ENCODE results near the gene DOCK10.

The DOCK10 gene

GRCh38 chr2:224776795-224777558 lies 265.3 kb downstream of the DOCK10 start:
- DNase-seq (ENCODE audit: low read depth), result no peak

DNA sequence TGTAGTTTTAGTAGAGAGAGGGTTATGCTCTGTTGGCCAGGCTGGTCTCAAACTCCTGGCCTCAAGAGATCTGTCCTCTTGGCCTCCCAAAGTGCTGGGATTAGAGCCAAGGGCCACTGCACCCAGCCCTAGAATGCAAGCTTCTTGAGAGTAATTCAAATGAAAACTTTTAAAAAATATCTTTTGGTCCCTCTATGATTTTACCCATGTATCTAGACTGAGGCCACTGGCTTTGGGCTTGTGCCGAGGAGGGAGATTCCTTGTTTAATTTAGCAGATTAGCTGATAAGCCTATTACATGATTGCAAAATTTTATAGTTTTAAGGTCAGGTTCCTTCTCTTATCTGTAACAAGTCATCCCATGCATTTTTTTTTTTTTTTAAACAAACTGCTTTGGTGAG lies 266.6 kb downstream of the DOCK10 start:
- DNase-seq (ENCODE audit: low read depth), result no peak

DNA sequence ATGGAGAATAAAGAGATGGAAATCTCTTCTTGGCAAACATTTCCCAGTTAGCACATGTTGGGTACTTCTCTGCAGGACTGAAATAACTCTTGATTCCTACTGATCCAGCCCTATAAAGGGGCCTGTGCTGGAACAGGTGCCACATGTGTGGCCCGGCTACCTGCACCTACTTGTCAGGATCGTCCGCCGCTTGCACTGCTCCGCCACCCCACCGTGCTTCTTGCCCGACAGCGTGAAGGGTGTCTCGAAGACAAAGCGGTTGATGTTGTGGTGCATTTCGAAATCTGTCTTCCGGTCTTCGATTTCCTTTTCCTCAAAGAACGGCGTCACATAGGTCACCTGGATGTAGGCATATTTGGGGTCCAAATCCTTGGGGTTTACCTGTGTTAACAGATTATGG lies 267.5 kb downstream of the DOCK10 start:
- no peak for DNase-seq (ENCODE audit: low read depth)

DNA sequence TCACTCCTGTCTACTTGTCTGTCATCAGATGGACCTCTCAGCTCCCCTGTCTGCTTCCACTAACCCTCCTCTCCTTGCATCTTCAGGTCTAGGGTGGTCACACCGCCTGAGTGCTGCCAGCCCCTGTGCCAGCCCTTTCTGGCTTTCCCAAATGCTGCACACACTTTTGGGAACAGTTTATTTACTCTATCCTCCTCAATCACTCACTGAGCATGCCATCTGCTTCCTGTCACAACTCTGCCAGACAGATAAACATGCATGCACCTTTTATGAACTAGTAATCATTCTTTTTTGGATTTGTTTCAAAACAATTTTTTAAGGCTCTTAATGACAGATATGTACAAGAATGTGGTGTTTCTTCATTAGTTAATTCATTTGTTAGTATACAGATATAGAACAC lies 269.8 kb downstream of the DOCK10 start:
- no peak for DNase-seq (ENCODE audit: low read depth)

GRCh38 chr2:224769489-224769888 lies 272.8 kb downstream of the DOCK10 start:
- DNase-seq (ENCODE audit: low read depth), result no peak

DNA sequence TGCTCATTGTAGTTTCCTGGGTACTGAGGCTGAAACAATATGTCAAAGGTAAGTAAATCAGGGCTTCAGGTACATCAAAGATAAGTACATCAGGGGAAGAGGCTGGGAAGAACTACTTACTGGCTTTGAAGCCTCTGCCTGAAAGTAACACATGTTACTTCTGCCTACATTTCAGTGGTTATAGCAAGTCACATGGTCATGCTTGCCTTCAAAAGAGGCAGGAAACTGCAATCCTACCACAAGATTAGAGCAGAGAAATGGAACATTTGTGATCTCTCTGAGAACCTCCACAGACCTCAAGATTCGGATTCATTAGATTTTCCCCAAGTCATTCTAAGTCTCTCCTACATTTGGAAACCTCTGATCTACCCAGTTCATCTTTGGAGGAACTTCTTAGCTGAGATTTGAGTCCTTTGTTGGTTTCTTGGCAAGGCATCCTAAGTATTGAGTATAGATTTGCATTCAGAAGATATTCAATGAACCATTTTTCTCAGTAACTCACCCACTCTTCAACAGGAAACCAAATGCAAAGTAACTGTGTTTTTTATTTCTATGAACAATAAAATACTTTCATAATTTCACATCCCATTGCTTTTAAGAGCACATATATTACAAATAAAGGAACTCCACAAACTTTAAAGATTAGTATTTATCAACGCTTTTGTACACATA lies 277.6 kb downstream of the DOCK10 start:
- DNase-seq (ENCODE audit: low read depth), result no peak

DNA sequence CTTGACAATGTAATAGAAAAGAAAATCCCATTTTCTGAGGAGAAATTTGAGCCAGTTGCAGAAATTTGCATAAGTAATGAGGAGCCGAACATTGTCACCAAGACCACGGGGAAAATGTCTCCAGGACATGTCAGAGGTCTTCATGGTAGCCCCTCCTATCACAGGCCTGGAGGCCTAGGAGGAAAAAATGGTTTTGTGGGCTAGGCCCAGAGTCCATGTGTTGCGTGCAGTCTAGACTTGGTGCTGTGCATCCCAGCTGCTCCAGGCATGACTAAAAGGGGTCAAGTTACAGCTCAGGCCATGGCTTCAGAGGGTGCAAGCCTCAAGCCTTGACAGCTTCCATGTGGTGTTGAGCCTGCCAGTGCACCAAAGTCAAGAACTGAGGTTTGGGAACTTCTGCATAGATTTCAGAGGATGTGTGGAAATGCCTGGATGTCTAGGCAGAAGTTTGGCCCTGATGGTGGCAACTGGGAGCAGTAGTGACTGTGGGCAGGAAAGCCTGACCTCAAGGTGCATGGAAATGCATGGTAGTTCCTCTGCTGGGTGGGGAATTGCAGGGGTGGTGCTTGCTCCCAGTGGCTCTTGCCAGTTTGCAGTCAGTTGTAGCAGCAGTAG lies 284.2 kb downstream of the DOCK10 start:
- no peak for DNase-seq (ENCODE audit: low read depth)

DNA sequence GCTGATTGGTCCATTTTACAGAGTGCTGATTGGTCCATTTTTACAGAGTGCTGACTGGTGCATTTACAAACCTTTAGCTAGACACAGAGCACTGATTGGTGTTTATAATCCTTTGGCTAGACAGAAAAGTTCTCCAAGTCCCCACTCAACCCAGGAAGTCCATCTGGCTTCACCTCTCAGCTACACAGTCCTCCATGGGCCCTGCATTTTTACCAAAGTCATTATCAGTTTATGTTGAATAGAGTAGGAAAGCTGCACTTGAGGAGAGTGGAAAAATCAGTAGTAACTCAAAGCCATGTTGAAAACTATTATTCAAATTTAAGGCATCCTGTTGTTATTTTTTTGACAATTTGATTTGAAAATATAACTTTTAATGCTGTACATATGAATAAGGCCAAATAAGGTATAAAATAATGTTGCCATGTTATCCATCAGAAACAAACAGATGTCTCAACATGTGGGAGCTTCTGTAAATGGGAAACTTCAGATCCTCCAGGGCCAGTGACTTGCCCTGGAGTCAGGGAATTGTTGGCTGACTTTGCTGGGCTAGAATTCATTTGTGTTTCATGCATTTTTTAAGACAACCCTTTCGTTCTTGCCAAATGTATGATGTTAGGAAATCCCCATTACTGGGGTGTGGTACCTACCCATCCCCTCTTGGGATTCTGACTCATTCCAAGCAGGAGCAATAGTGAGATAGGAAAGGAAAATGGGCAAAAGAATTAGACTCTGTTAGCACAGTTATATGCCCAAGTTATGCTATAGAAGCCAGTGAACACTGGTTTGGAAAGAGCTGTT lies 288.3 kb downstream of the DOCK10 start:
- no peak for DNase-seq (ENCODE audit: low read depth)

- DNase-seq (ENCODE audit: low read depth), result no peak
Measured at GRCh38 chr2:224751996-224752698, 290.1 kb downstream of the DOCK10 start.

DNA sequence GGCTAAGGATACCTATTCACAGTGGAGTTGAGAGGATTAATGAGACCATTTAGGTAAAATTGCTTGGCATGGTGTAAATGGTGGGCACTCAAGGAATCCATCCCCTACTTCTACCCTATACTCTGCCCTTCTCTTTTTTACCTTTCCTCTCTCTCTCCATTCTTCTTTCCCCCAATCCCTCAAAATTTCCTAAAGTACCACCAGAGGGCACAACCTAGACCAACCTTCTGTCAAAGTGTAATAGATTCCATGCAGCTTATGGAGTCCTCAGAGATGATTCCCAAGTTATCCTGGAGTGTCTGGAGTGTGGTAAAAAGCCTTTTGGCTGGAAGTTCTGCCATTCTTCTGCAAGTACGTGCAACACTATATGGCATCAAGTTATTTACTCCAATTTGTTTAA lies 293.1 kb downstream of the DOCK10 start:
- DNase-seq (ENCODE audit: low read depth), result no peak

DNA sequence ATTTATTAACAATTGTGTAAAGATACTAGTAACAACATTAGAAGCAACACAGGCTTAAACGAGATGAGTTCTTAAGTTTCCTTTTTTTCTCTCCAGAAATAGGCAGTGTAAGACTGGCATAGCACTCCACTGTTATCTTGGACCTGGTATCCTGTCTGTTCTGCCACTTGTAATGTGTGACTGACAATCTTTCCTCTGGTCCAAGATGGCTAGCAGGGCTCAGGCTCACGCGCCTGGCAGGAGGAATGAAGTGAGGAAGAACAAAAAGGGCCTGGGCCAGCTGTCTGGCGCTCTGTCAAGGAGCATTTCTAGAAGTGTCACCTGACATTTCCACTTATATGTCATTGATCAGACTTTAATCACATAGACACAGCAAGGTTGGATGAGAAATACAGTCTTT lies 294.5 kb downstream of the DOCK10 start:
- DNase-seq (ENCODE audit: low read depth), result no peak

DNA sequence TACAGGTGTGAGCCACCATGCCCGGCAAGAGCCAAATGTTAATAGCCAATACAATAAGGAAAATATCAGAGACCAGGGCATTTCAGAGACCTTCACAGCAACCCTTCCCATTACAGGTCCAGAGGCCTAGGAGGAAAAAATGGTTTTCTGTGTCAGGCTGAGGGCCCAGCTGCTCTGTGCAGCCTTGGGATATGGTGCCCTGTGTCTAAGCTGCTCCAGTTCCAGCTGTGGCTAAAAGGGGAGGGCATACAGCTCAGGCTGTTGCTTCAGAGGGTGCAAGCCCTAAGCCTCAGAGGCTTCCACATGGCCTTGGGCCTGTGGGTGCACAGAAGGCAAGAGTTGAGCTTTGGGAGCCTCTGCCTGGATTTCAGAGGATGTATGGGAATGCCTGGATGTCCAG lies 306.0 kb downstream of the DOCK10 start:
- no peak for DNase-seq (ENCODE audit: low read depth)

DNA sequence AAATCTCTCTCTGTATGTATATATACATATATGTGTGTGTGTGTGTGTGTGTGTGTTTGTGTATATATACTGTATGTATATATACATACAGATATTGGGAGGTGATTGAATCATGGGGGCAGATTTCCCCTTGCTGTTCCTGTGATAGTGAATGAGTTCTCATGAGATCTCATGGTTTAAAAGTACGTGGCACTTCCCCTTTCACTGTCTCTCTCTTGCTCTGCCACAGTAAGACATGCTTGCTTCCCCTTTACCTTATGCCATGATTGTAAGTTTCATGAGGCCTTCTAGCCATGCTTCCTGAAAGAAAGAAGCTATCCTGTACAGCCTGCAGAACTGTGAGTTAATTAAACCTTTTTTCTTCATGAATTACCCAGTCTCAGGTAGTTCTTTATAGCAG lies 307.3 kb downstream of the DOCK10 start:
- no peak for DNase-seq (ENCODE audit: low read depth)

DNA sequence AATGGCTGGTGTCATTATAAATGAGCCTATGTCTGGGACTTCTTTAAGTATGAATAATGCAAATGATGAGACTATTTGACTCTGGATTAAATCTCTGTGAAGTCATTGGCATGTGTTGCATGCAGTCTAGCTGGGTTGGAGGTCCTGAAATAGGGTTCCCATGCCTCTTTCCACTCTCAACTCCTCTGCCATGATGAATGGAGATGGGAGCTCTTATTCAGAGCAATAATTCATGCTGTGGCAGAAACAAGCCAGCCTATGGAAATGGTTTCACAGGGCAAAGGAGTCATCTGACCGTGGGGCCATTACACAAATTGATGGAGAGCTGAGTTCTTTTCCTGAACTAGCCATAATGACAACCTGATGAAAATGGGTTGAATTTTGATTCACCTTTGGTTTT lies 310.6 kb downstream of the DOCK10 start:
- DNase-seq (ENCODE audit: low read depth), result no peak

GRCh38 chr2:224729435-224729834 lies 312.8 kb downstream of the DOCK10 start:
- DNase-seq (ENCODE audit: low read depth), result no peak

DNA sequence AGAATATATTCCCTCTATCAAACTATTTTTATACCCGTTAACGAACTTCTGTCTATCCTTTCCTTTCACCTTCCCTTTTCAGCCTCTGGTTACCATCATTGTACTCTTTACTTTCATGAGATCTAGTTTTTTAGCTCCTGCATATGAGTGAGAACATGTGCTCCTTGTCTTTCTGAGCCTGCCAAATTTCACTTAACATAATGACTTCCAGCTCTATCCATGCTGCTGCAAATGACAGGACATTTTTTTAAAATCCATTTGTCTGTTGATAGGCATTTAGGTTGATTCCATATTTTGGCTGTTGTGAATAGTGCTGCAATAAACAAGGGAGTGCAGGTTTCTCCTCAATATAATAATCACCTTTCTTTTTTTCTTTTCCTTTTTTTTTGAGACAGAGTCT lies 317.9 kb downstream of the DOCK10 start:
- DNase-seq (ENCODE audit: low read depth), result no peak

- DNase-seq (ENCODE audit: low read depth), result no peak
Measured at GRCh38 chr2:224723586-224724217, 318.6 kb downstream of the DOCK10 start.

DNA sequence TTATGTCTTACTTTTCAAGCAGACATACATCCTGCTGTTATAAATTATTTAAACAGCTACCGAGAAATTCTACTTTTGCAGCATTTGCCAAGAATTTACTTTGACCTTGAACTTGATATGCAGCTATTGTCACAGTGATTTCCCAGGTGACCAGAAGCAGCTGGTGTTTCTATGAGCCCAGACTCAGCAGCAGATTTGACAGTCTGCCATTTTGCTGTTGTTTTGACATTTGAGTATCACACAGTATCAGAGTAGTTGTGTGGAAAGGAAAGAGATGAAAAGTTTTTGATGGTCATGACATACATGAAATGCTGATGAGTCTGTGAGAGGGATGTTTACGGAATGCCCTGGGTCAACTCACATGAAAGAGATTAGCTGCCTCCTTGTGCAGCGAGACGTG lies 319.5 kb downstream of the DOCK10 start:
- DNase-seq (ENCODE audit: low read depth), result no peak

- no peak for DNase-seq (ENCODE audit: low read depth)
Measured at GRCh38 chr2:224722250-224722649, 320.0 kb downstream of the DOCK10 start.

GRCh38 chr2:224716921-224717320 lies 325.3 kb downstream of the DOCK10 start:
- no peak for DNase-seq (ENCODE audit: low read depth)

GRCh38 chr2:224716201-224716600 lies 326.1 kb downstream of the DOCK10 start, which contains the start of gene CCDC195:
Gene CCDC195, minus strand, starts transcription at chr2:224716365. Its CDS starts 0 bp downstream, at chr2:224716365.
- no peak for DNase-seq (ENCODE audit: low read depth)
